H1 (cell line): ENCODE measurements around the gene BPIFB3. TPM values are rescaled to one million over a fixed set of nuclear protein-coding genes. Genes with fewer than 3 reads are reported as not detected.

Experiments used
- CTCF ChIA-PET: fragments of 300-600 bp; sonication (Branson Sonifier 250); formaldehyde crosslinking; loops from one replicate; lab custom pipeline; 2021; ENCODE audit not compliant: partially characterized antibody; lab: Charles Lee
- POLR2A ChIA-PET: fragments of 300-600 bp; sonication (Branson Sonifier 250); formaldehyde crosslinking; loops from one replicate; lab custom pipeline; 2021; ENCODE audit warnings: inconsistent platforms; ENCODE audit not compliant: partially characterized antibody; lab: Charles Lee
- DNase-seq, 2 experiments: peaks; one replicate each; pipeline versions ENCODE4 v3.0.0 to v3.0.0-alpha.2; 2010 to 2022; ENCODE audit warnings: low spot score in 2 of 2, low read depth in 1 of 2, mixed read lengths in 1 of 2
- FAIRE-seq: peaks from 2 replicates; lab custom pipeline; 2011; peaks lifted over from hg19 to GRCh38; lab: Jason Lieb, UNC
- H2AFZ ChIP-seq: 2 replicates; pipeline ENCODE4 v1.8.1; 2012; ENCODE audit warnings: low read length, inconsistent platforms
- H2AK5ac ChIP-seq: 2 replicates; pipeline ENCODE4 v1.6.1; 2013; ENCODE audit warnings: low read depth, low read length
- H2BK120ac ChIP-seq: replicated peaks from 2 replicates; pipeline ENCODE3; 2013; ENCODE audit warnings: low read depth, low read length, inconsistent platforms
- H2BK12ac ChIP-seq: 2 replicates; pipeline ENCODE4 v1.6.1; 2013; ENCODE audit warnings: low read depth, low read length
- H2BK15ac ChIP-seq: 2 replicates; pipeline ENCODE4 v1.6.1; 2013; ENCODE audit warnings: low read length
- H2BK20ac ChIP-seq: 2 replicates; pipeline ENCODE4 v1.6.1; 2013; ENCODE audit warnings: low read length
- H2BK5ac ChIP-seq: 2 replicates; pipeline ENCODE4 v1.6.1; 2013; ENCODE audit warnings: low read depth, low read length
- H3K14ac ChIP-seq: 2 replicates; pipeline ENCODE4 v1.6.1; 2013; ENCODE audit warnings: inconsistent platforms; ENCODE audit not compliant: insufficient read length
- H3K18ac ChIP-seq: 2 replicates; pipeline ENCODE4 v1.6.1; 2013; ENCODE audit warnings: low read length; ENCODE audit errors: extremely low read depth
- H3K23ac ChIP-seq: 2 replicates; pipeline ENCODE4 v1.6.1; 2013; ENCODE audit warnings: inconsistent platforms; ENCODE audit not compliant: insufficient read length
- H3K23me2 ChIP-seq: 2 replicates; pipeline ENCODE4 v1.6.1; 2013; ENCODE audit warnings: low read depth, low read length
- H3K27ac ChIP-seq: 2 replicates; pipeline ENCODE4 v1.6.1; 2011; ENCODE audit warnings: low read depth, low read length, inconsistent platforms
- H3K27me3 ChIP-seq, 4 experiments: replicated peaks in 1 of 4; 1 replicate in 1 of 4; 2 replicates in 3 of 4; pipeline versions ENCODE4 v1.6.1 to v1.8.1; 2011 to 2013; ENCODE audit warnings: low read length in 3 of 4, mild to moderate bottlenecking in 3 of 4, inconsistent platforms in 2 of 4, mixed read lengths in 2 of 4, moderate library complexity in 1 of 4; ENCODE audit not compliant: control insufficient read depth in 3 of 4, insufficient read depth in 3 of 4; ENCODE audit errors: extremely low read depth in 1 of 4
- H3K36me3 ChIP-seq, 4 experiments: 2 replicates each; pipeline versions ENCODE4 v1.6.1 to v1.8.1; 2011 to 2013; ENCODE audit warnings: mild to moderate bottlenecking in 4 of 4, low read length in 3 of 4, moderate library complexity in 2 of 4, control low read depth in 1 of 4, inconsistent platforms in 1 of 4; ENCODE audit not compliant: insufficient read depth in 4 of 4, control insufficient read depth in 2 of 4
- H3K4ac ChIP-seq: replicated peaks from 2 replicates; pipeline ENCODE3; 2013; ENCODE audit warnings: low read length, low read depth, mixed read lengths, inconsistent platforms; ENCODE audit not compliant: insufficient read length
- H3K4me1 ChIP-seq, 4 experiments: replicated peaks in 1 of 4; 1 replicate in 1 of 4; 2 replicates in 3 of 4; pipeline versions ENCODE4 v1.6.1 to v1.8.1; 2011 to 2013; ENCODE audit warnings: low read length in 3 of 4, inconsistent platforms in 2 of 4, mixed read lengths in 1 of 4; ENCODE audit not compliant: insufficient read depth in 4 of 4, control insufficient read depth in 3 of 4
- H3K4me2 ChIP-seq, 2 experiments: 2 replicates each; pipeline versions ENCODE4 v1.6.1 to v1.8.1; 2011 to 2013; ENCODE audit warnings: low read depth in 2 of 2, low read length in 2 of 2, control low read depth in 1 of 2, inconsistent platforms in 1 of 2, mild to moderate bottlenecking in 1 of 2; ENCODE audit not compliant: insufficient read depth in 1 of 2
- H3K4me3 ChIP-seq, 4 experiments: fragments of 200-600, 300-600 bp in 1 of 4; sonication (generic), shearing (Covaris generic), sonication (Bioruptor Twin) in 1 of 4; 2 replicates each; pipeline versions ENCODE4 v1.5.1 to v1.8.1; 2011 to 2016; ENCODE audit warnings: low read length in 4 of 4, low read depth in 3 of 4, control low read depth in 2 of 4, inconsistent platforms in 2 of 4, mild to moderate bottlenecking in 2 of 4, mixed read lengths in 1 of 4, moderate library complexity in 1 of 4; ENCODE audit not compliant: insufficient read depth in 2 of 4; ENCODE audit errors: extremely low read depth in 1 of 4
- H3K56ac ChIP-seq: replicated peaks from 2 replicates; pipeline ENCODE3; 2013; ENCODE audit warnings: low read depth, mild to moderate bottlenecking, mixed read lengths, low read length, inconsistent platforms; ENCODE audit not compliant: insufficient read length
- H3K79me1 ChIP-seq: 2 replicates; pipeline ENCODE4 v1.6.1; 2013; ENCODE audit warnings: low read depth, low read length, control low read depth
- H3K79me2 ChIP-seq, 2 experiments: 2 replicates each; pipeline versions ENCODE4 v1.6.1 to v1.8.1; 2012 to 2013; ENCODE audit warnings: low read length in 2 of 2, mild to moderate bottlenecking in 2 of 2, inconsistent platforms in 1 of 2; ENCODE audit not compliant: insufficient read depth in 2 of 2, control insufficient read depth in 1 of 2
- H3K9ac ChIP-seq, 4 experiments: replicated peaks in 1 of 4; 1 replicate in 1 of 4; 2 replicates in 3 of 4; pipeline versions ENCODE4 v1.6.1 to v1.8.1; 2011 to 2013; ENCODE audit warnings: low read depth in 3 of 4, low read length in 3 of 4, control low read depth in 2 of 4, mild to moderate bottlenecking in 2 of 4, moderate library complexity in 2 of 4, inconsistent platforms in 1 of 4; ENCODE audit errors: extremely low read depth in 1 of 4
- H3K9me3 ChIP-seq, 2 experiments: 2 replicates each; pipeline versions ENCODE4 v1.6.1 to v1.8.1; 2012 to 2013; ENCODE audit warnings: mild to moderate bottlenecking in 2 of 2, moderate library complexity in 2 of 2, control low read depth in 1 of 2, inconsistent platforms in 1 of 2, low read depth in 1 of 2, low read length in 1 of 2, mixed read lengths in 1 of 2; ENCODE audit not compliant: insufficient read depth in 2 of 2
- H4K20me1 ChIP-seq, 2 experiments: replicated peaks in 1 of 2; 2 replicates each; pipeline versions ENCODE3 to v1.8.1; 2011 to 2013; ENCODE audit warnings: inconsistent platforms in 2 of 2, low read length in 2 of 2, mild to moderate bottlenecking in 1 of 2; ENCODE audit not compliant: insufficient read depth in 2 of 2, control insufficient read depth in 1 of 2
- H4K5ac ChIP-seq: 2 replicates; pipeline ENCODE4 v1.6.1; 2013; ENCODE audit warnings: low read length, low read depth, mixed read lengths, inconsistent platforms; ENCODE audit not compliant: insufficient read length
- H4K8ac ChIP-seq: 2 replicates; pipeline ENCODE4 v1.8.0; 2013; ENCODE audit warnings: mild to moderate bottlenecking, moderate library complexity, low read length, inconsistent platforms; ENCODE audit not compliant: insufficient read depth; ENCODE audit errors: extremely low read depth
- H4K91ac ChIP-seq: replicated peaks from 2 replicates; pipeline ENCODE3; 2013; ENCODE audit warnings: low read length, mixed read lengths, inconsistent platforms; ENCODE audit not compliant: insufficient read length
- CBX8 ChIP-seq: fragments of 300-800, 300-1000 bp; sonication (generic); IDR thresholded peaks from 2 replicates; pipeline ENCODE4 v1.7.1; 2016; ENCODE audit warnings: low read depth, low read length, borderline replicate concordance
- CHD2 ChIP-seq: IDR thresholded peaks from 2 replicates; pipeline ENCODE4 v1.6.1; 2012; ENCODE audit warnings: low read length, improper control_type of control experiment
- E2F6 ChIP-seq: IDR thresholded peaks from 2 replicates; pipeline ENCODE4 v1.6.1; 2012; ENCODE audit warnings: inconsistent platforms
- GTF2F1 ChIP-seq: IDR thresholded peaks from 2 replicates; pipeline ENCODE4 v1.6.1; 2012; ENCODE audit warnings: low read depth, low read length, improper control_type of control experiment, borderline replicate concordance
- KDM4A ChIP-seq: IDR thresholded peaks from one replicate; pipeline ENCODE4 v1.7.1; 2012; ENCODE audit warnings: low read depth, mild to moderate bottlenecking, moderate library complexity, low read length, inconsistent platforms; ENCODE audit not compliant: severe bottlenecking
- NANOG ChIP-seq: IDR thresholded peaks from 2 replicates; pipeline ENCODE4 v1.6.1; 2011; ENCODE audit warnings: low read length, low read depth, mild to moderate bottlenecking, inconsistent platforms; ENCODE audit not compliant: insufficient read depth, poor library complexity, severe bottlenecking
- RAD21 ChIP-seq, 2 experiments: IDR thresholded peaks in 1 of 2; conservative IDR thresholded peaks in 1 of 2; 2 replicates each; pipeline ENCODE4 v1.6.1; 2011; ENCODE audit warnings: low read depth in 2 of 2, low read length in 2 of 2, improper control_type of control experiment in 1 of 2, inconsistent platforms in 1 of 2, mild to moderate bottlenecking in 1 of 2, moderate library complexity in 1 of 2
- RXRA ChIP-seq: IDR thresholded peaks from 2 replicates; pipeline ENCODE4 v1.6.1; 2011; ENCODE audit warnings: low read depth, mild to moderate bottlenecking, low read length, moderate library complexity; ENCODE audit not compliant: insufficient read depth
- WGBS, 2 experiments: shearing (Covaris generic) in 1 of 2; methylation state at CpG; one replicate each; pipeline versions ENCODE4 v1.1.6 to v1.1.7; 2013 to 2015; ENCODE audit warnings: low lambda C conversion rate in 2 of 2, mixed read lengths in 2 of 2, inconsistent platforms in 1 of 2, low coverage in 1 of 2, missing lambda C conversion rate in 1 of 2; ENCODE audit not compliant: insufficient replicate concordance in 2 of 2, insufficient coverage in 1 of 2, insufficient read length in 1 of 2; ENCODE audit errors: extremely low coverage in 1 of 2, missing lambda C conversion rate in 1 of 2; 5-methylcytosine and 5-hydroxymethylcytosine counted together
- polyA plus RNA-seq, 7 experiments: library from polyadenylated mRNA; depleted of rRNA in 3 of 7; stranded (reverse) in 5 of 7; unstranded in 2 of 7; fragments of >200 nt in 5 of 7; fragments of 200-250 nt in 2 of 7; gene quantifications; 1 replicate in 5 of 7; 2 replicates in 1 of 7; 4 replicates in 1 of 7; pipeline versions ENCODE4 v1.2.1 to v1.2.3, GENCODE V29; 2011 to 2013; ENCODE audit warnings: missing spikeins in 2 of 7, mixed read lengths in 2 of 7
- total RNA-seq: library from RNA; stranded (reverse); fragmentation: NEBNext Ultra II Directional; extraction: Animal tissue kit (Norgen Biotek cat#: 25700); gene quantifications from 2 replicates; pipeline ENCODE4 v1.2.1, GENCODE V29; 2021

BPIFB3 gene
- total and polyA plus RNA-seq, 2 of the 8 experiments (the other 6 are each of a cell fraction or from before 2014, with no cell fraction given), result not detected

DNA sequence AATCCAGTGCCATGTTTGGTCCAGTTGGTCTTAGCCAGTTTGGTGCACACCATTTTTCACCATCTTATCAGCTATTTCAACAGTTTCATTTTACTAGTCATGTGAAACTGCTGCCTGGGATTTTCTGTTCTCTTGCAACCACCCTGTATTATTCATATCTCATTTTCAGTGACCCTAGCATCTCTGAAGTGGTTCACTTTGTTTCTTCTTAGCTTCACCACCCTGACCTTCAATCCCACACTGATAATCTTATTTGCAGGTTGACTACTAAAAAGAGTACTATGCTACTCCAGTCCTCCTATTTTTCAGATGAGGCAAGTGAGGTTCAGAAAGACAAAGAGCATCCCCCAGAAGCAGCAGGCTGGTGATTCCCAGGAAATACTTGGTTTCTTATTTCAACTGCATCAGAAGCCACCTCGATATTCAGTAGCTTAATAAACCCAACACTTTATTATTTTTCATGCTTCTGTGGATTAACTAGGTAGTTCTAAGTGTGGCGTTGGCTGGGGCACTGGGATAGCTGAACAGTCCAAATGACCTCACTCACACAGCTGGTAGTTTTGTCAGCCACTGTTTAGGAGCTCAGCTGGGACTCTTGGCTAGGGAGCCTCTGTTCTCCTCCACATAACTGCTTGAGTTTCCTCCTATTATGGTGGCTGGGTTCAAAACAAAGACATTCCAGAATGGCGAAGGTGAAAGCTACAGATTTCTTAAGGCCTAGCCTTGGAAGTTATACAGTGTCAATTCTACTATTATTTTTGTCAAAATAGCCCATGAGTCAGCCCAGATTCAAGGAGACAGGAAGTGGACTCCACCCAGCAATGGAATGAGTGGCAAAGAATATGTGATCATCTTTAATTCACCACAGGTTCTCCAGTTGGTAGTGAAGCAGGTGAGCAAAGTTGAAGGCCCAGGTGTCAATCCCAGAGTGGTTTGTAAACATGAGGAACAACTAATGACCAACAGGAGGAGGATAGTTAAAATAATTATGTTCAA is 66.3 kb downstream of the BPIFB3 start:
- CTCF ChIA-PET, result interaction anchor here (1.1 kb wide), 1 partner anchor 167 kb away, joined by 3 read pairs; no protein-coding TSS in a partner anchor
- H3K4me1 ChIP-seq, result no peaks in the 10 kb centered on the region
- no peak for TF ChIP-seq KDM4A
- TF ChIP-seq NANOG, result no peak
- no peak for TF ChIP-seq E2F6
- TF ChIP-seq GTF2F1, result no peak
- TF ChIP-seq CHD2, result no peak
- no peak for TF ChIP-seq CBX8
- TF ChIP-seq RAD21 (IDR thresholded peaks at IDR 0.05 in 1 of 2, conservative IDR thresholded peaks at IDR 0.05 in 1 of 2; ENCODE audit: low read depth in 2 of 2, low read length in 2 of 2), result no peak
- TF ChIP-seq RXRA, result no peak

More for the DNA sequence above, 66.3 kb downstream of the BPIFB3 start:
- WGBS, 2 experiments, result 89% methylated on average over 3 of the region's 3 CpGs; no CpG with 5 or more reads in 1 of the 2 experiments
- H3K79me2 ChIP-seq, result no peaks in the 10 kb centered on the region
- no peak overlapping the region for H3K18ac ChIP-seq
- no peak overlapping the region for H3K4me3 ChIP-seq
- no peak overlapping the region for H2BK120ac ChIP-seq
- H3K36me3 ChIP-seq, result no peaks in the 10 kb centered on the region
- H3K9me3 ChIP-seq, result peaks cover 3 to 7% of the 10 kb centered on the region in 2 experiments; a peak in 3 of 4 replicates
- no peak overlapping the region for H3K9ac ChIP-seq
- FAIRE-seq, result no peak
- no peak overlapping the region for H2AK5ac ChIP-seq
- H3K79me1 ChIP-seq, result no peaks in the 10 kb centered on the region
- H3K27me3 ChIP-seq, result no peaks in the 10 kb centered on the region
- H3K4ac ChIP-seq, result no peak overlapping the region
- no peaks in the 10 kb centered on the region for H4K20me1 ChIP-seq
- H3K4me2 ChIP-seq, result no peak overlapping the region
- no peak overlapping the region for H2AFZ ChIP-seq
- H3K27ac ChIP-seq, result no peak overlapping the region
- no peak overlapping the region for H4K8ac ChIP-seq
- H2BK5ac ChIP-seq, result no peak overlapping the region
- DNase-seq, result no peak
- no peak overlapping the region for H3K23ac ChIP-seq
- no peak overlapping the region for H2BK15ac ChIP-seq
- H3K56ac ChIP-seq, result no peak overlapping the region
- H3K23me2 ChIP-seq, result no peaks in the 10 kb centered on the region
- H4K91ac ChIP-seq, result no peak overlapping the region
- H2BK12ac ChIP-seq, result no peak overlapping the region
- no peak overlapping the region for H2BK20ac ChIP-seq
- no peak overlapping the region for H4K5ac ChIP-seq
- POLR2A ChIA-PET, result no interaction called here
- H3K14ac ChIP-seq, result no peak overlapping the region
